CD4-positive, alpha-beta T cell (primary cell): Measurements from ENCODE around the gene MTHFD2L. TPM values are rescaled to one million over a fixed set of nuclear protein-coding genes. Genes with fewer than 3 reads are reported as not detected.

Experiments
- ATAC-seq: fragments of 200-7000 bp; cut with Tn5 transposase; one replicate; pipeline ENCODE4 v1.10.0; 2022; ENCODE audit warnings: mild to moderate bottlenecking; ENCODE audit not compliant: poor library complexity
- CTCF ChIA-PET: fragments of 350-600 bp; sonication (Branson Sonifier 250); formaldehyde crosslinking; loops from one replicate; lab custom pipeline; 2021; ENCODE audit warnings: antibody characterized with exemption, inconsistent platforms; lab: Charles Lee
- POLR2A ChIA-PET: fragments of 350-600 bp; sonication (Branson Sonifier 250); formaldehyde crosslinking; loops from one replicate; lab custom pipeline; 2021; ENCODE audit warnings: antibody characterized with exemption, inconsistent platforms; lab: Charles Lee
- DNase-seq, 14 experiments: peaks; one replicate each; pipeline ENCODE4 v3.0.0-alpha.2; 2013 to 2020; ENCODE audit warnings: mixed read lengths in 2 of 14
- H3K27ac ChIP-seq, 2 donors: one replicate each; pipeline versions ENCODE4 v1.5.1 to v1.7.0; 2013; ENCODE audit warnings: low read length in 2 of 2, low read depth in 1 of 2, mild to moderate bottlenecking in 1 of 2
- H3K27me3 ChIP-seq, 2 experiments: 1 replicate in 1 of 2; 2 replicates in 1 of 2; pipeline versions ENCODE4 v1.6.1 to v1.7.0; 2013; ENCODE audit warnings: low read length in 2 of 2, control low read depth in 1 of 2, mild to moderate bottlenecking in 1 of 2, moderate library complexity in 1 of 2; ENCODE audit not compliant: insufficient read depth in 2 of 2, control insufficient read depth in 1 of 2
- H3K36me3 ChIP-seq: one replicate; pipeline ENCODE4 v1.6.1; 2013; ENCODE audit warnings: low read length, control low read depth; ENCODE audit not compliant: insufficient read depth
- H3K4me1 ChIP-seq: one replicate; pipeline ENCODE4 v1.6.1; 2013; ENCODE audit warnings: low read length, control low read depth; ENCODE audit not compliant: insufficient read depth
- H3K4me3 ChIP-seq: one replicate; pipeline ENCODE4 v1.5.1; 2013; ENCODE audit warnings: mild to moderate bottlenecking, low read length, moderate library complexity
- H3K9me3 ChIP-seq, 2 experiments: 1 replicate in 1 of 2; 2 replicates in 1 of 2; pipeline versions ENCODE4 v1.6.1 to v1.7.0; 2013; ENCODE audit warnings: low read length in 2 of 2, mild to moderate bottlenecking in 2 of 2, control low read depth in 1 of 2, moderate library complexity in 1 of 2; ENCODE audit not compliant: control insufficient read depth in 1 of 2, insufficient read depth in 1 of 2
- H3K27ac Mint-ChIP-seq: one replicate; pipeline ENCODE4 v1.8.0; 2020; ENCODE audit warnings: mixed read lengths
- H3K27me3 Mint-ChIP-seq: one replicate; pipeline ENCODE4 v1.8.0; 2021; ENCODE audit warnings: mixed read lengths
- H3K36me3 Mint-ChIP-seq: one replicate; pipeline ENCODE4 v1.8.0; 2021; ENCODE audit warnings: low read depth, mixed read lengths
- H3K4me1 Mint-ChIP-seq: one replicate; pipeline ENCODE4 v1.8.0; 2021; ENCODE audit warnings: low read depth, mixed read lengths
- H3K4me3 Mint-ChIP-seq: one replicate; pipeline ENCODE4 v1.8.0; 2020; ENCODE audit warnings: mild to moderate bottlenecking, mixed read lengths
- H3K9me3 Mint-ChIP-seq: one replicate; pipeline ENCODE4 v1.8.0; 2020; ENCODE audit warnings: mixed read lengths
- intact Hi-C, 2 experiments: fragments of 100-400 bp; cut with DNase I in 1 of 2; cut with micrococcal nuclease in 1 of 2; formaldehyde crosslinking; loops; one replicate each; pipeline versions ENCODE4 v1.15.1 to v1.9.0; 2023 to 2025; cut with DNase I, micrococcal nuclease
- total RNA-seq, 174 experiments: library from RNA in 2 of 174; stranded (reverse) in 2 of 174; gene quantifications; one replicate each; pipeline ENCODE4 v1.2.3 and lab custom pipeline; 2021 to 2026
- TF ChIP-seq, protein P1 (sequence below): fragments of 200-600 bp; IDR thresholded peaks from one replicate; pipeline ENCODE4 v1.8.0; 2022; ENCODE audit warnings: antibody characterized with exemption, mild to moderate bottlenecking

Gene MTHFD2L
- total RNA-seq, 2 experiments from 2014 or later = 13.7 to 14.4 TPM

DNA sequence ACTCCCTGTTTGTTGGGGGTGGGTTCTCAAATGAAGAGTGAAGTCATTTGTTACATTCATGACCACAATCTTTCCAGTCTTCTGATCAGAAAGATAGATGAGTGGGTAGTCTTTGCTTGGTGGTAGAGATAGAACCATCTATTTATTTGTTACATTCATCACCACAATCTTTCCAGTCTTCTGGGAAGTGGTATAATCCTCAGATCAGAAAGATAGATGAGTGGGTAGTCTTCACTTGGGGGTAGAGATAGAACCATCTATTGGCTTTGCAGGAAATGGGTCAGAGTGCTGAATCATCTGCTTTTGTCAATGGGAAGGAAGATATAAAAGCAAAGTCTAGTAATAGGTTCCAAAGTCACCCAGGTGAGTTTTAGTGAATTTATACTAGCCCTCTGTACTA, 86.1 kb downstream of the MTHFD2L start:
- ATAC-seq = no peak
- no peak overlapping the region for H3K4me3 ChIP-seq
- intact Hi-C loops = no loop called here
- no peaks in the 10 kb centered on the region for H3K4me1 ChIP-seq
- ChIA-PET POLR2A (no interaction called here), CTCF (no interaction called here)
- H3K36me3 ChIP-seq = no peaks in the 10 kb centered on the region
- no peak overlapping the region for H3K27ac Mint-ChIP-seq
- no peak for DNase-seq
- H3K4me3 Mint-ChIP-seq = no peak overlapping the region
- H3K27ac ChIP-seq = no peak overlapping the region
- TF ChIP-seq, protein P1, sequence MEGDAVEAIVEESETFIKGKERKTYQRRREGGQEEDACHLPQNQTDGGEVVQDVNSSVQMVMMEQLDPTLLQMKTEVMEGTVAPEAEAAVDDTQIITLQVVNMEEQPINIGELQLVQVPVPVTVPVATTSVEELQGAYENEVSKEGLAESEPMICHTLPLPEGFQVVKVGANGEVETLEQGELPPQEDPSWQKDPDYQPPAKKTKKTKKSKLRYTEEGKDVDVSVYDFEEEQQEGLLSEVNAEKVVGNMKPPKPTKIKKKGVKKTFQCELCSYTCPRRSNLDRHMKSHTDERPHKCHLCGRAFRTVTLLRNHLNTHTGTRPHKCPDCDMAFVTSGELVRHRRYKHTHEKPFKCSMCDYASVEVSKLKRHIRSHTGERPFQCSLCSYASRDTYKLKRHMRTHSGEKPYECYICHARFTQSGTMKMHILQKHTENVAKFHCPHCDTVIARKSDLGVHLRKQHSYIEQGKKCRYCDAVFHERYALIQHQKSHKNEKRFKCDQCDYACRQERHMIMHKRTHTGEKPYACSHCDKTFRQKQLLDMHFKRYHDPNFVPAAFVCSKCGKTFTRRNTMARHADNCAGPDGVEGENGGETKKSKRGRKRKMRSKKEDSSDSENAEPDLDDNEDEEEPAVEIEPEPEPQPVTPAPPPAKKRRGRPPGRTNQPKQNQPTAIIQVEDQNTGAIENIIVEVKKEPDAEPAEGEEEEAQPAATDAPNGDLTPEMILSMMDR = no peak
- H3K9me3 Mint-ChIP-seq = peaks cover 2% of the 10 kb centered on the region
- H3K9me3 ChIP-seq = peaks cover 0 to 5% of the 10 kb centered on the region in 2 experiments
- no peaks in the 10 kb centered on the region for H3K4me1 Mint-ChIP-seq
- no peaks in the 10 kb centered on the region for H3K27me3 Mint-ChIP-seq
- no peaks in the 10 kb centered on the region for H3K27me3 ChIP-seq
- H3K36me3 Mint-ChIP-seq = peaks cover 9% of the 10 kb centered on the region

DNA sequence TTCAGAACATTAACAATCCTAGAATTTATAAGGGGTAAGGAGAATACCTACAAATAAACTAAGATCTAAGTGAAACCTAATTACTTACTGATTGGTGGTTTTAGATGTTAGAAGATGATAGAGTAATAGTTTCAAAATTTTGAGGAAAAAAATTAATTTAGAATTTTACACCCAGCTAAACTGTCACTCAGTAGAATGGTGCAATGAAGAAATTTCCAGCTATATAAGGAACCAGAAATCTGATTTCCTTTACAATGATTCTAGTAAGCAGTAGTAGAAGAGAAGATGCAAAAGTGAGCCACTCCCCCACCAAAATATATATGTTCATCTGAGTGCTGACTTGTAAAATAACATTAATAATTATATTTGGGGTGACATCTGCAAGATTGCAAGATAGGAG, 95.0 kb downstream of the MTHFD2L start:
- Histone ChIP-seq H3K27me3 (no peaks in the 10 kb centered on the region), H3K4me1 (no peaks in the 10 kb centered on the region), H3K36me3 (no peaks in the 10 kb centered on the region), H3K4me3 (no peak overlapping the region), H3K27ac (no peak overlapping the region), H3K9me3 (peaks cover 7 to 8% of the 10 kb centered on the region in 2 experiments)
- Mint-ChIP-seq H3K36me3 (peaks cover 29% of the 10 kb centered on the region), H3K4me1 (no peaks in the 10 kb centered on the region), H3K9me3 (peaks cover 11% of the 10 kb centered on the region), H3K27me3 (no peaks in the 10 kb centered on the region), H3K27ac (no peak overlapping the region), H3K4me3 (no peak overlapping the region)
- TF ChIP-seq, protein P1 = no peak
- intact Hi-C loops = no loop called here
- ATAC-seq = no peak
- ChIA-PET CTCF (no interaction called here), POLR2A (no interaction called here)
- DNase-seq = no peak

DNA sequence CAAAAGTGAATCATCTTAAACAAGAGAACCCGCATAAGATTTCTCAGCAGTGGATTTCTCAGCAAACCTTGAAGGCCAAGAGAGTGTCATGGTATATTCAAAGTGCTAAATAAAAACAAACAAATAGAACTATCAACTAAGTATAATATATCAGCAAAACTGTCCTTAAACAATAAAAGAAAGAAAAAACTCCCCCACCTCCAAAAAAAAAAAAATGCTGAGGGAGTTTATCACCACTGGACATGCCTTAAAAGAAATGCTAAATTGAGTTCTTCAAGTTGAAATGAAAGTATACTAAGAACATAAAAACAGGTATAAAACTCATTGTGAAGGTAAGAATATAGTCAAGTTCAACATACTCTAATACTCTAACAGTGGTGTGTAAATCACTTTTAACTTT, 96.5 kb downstream of the MTHFD2L start:
- TF ChIP-seq, protein P1 = no peak
- peaks cover 11% of the 10 kb centered on the region for H3K9me3 Mint-ChIP-seq
- DNase-seq (no peak), ATAC-seq (no peak)
- no peaks in the 10 kb centered on the region for H3K36me3 ChIP-seq
- H3K27ac Mint-ChIP-seq = no peak overlapping the region
- no peaks in the 10 kb centered on the region for H3K4me1 ChIP-seq
- H3K4me1 Mint-ChIP-seq = no peaks in the 10 kb centered on the region
- H3K4me3 ChIP-seq = no peak overlapping the region
- no peak overlapping the region for H3K4me3 Mint-ChIP-seq
- H3K27me3 Mint-ChIP-seq = no peaks in the 10 kb centered on the region
- peaks cover 29% of the 10 kb centered on the region for H3K36me3 Mint-ChIP-seq
- intact Hi-C loops = no loop called here
- H3K27ac ChIP-seq = no peak overlapping the region
- H3K27me3 ChIP-seq = no peaks in the 10 kb centered on the region
- CTCF ChIA-PET = interaction anchor here (1.2 kb wide), 1 partner anchor 26 kb away, joined by 5 read pairs; no protein-coding TSS in a partner anchor
- POLR2A ChIA-PET = no interaction called here
- peaks cover 7 to 8% of the 10 kb centered on the region in 2 experiments for H3K9me3 ChIP-seq
